OCI-LY1 (cell line): Measurements from ENCODE around the gene RSBN1L.

Source experiments
- H2AFZ ChIP-seq: fragments of 200-600 bp; sonication (generic), shearing (Covaris generic); 2 replicates; pipeline ENCODE4 v1.6.0; 2014; ENCODE audit warnings: antibody characterized with exemption, mild to moderate bottlenecking, low read length
- H3F3A ChIP-seq: fragments of 200-600 bp; sonication (generic), shearing (Covaris generic); 2 replicates; pipeline ENCODE4 v1.6.0; 2014; ENCODE audit warnings: mild to moderate bottlenecking, antibody characterized with exemption, low read length, moderate library complexity; ENCODE audit not compliant: insufficient read depth
- H3K27ac ChIP-seq: fragments of 200-600 bp; sonication (generic); 2 replicates; pipeline ENCODE4 v1.5.1; 2014; ENCODE audit warnings: low read length, mixed run types, mild to moderate bottlenecking, low read depth; ENCODE audit not compliant: poor library complexity, severe bottlenecking
- H3K27me3 ChIP-seq: fragments of 200-600 bp; sonication (generic); 2 replicates; pipeline ENCODE4 v1.6.0; 2014; ENCODE audit warnings: antibody characterized with exemption, mild to moderate bottlenecking, low read length, moderate library complexity; ENCODE audit not compliant: insufficient read depth
- H3K36me3 ChIP-seq: fragments of 200-600 bp; sonication (generic); 2 replicates; pipeline ENCODE4 v1.6.1; 2014; ENCODE audit warnings: mild to moderate bottlenecking, antibody characterized with exemption, low read length, moderate library complexity, mixed read lengths; ENCODE audit not compliant: insufficient read depth
- H3K4me1 ChIP-seq: fragments of 200-600 bp; sonication (generic); 2 replicates; pipeline ENCODE4 v1.5.1; 2014; ENCODE audit warnings: mild to moderate bottlenecking, low read length, moderate library complexity; ENCODE audit not compliant: insufficient read depth, severe bottlenecking
- H3K4me2 ChIP-seq: fragments of 200-600 bp; sonication (generic), shearing (Covaris generic); 2 replicates; pipeline ENCODE4 v1.6.1; 2014; ENCODE audit warnings: low read length
- H3K4me3 ChIP-seq: fragments of 200-600 bp; sonication (generic); 2 replicates; pipeline ENCODE4 v1.5.1; 2014; ENCODE audit warnings: low read length, low read depth, mild to moderate bottlenecking, mixed read lengths; ENCODE audit not compliant: poor library complexity, severe bottlenecking
- H3K79me2 ChIP-seq: fragments of 200-600 bp; shearing (Covaris generic); 2 replicates; pipeline ENCODE4 v1.6.1; 2016; ENCODE audit warnings: mixed run types, low read length, mixed read lengths; ENCODE audit not compliant: insufficient read depth
- H3K9ac ChIP-seq: fragments of 200-600 bp; sonication (generic), shearing (Covaris generic); 2 replicates; pipeline ENCODE4 v1.6.1; 2014; ENCODE audit warnings: mild to moderate bottlenecking, low read length, mixed read lengths
- H3K9me2 ChIP-seq: fragments of 200-600 bp; sonication (generic), shearing (Covaris generic); 2 replicates; pipeline ENCODE4 v1.6.1; 2014; ENCODE audit warnings: low read depth, mild to moderate bottlenecking, low read length, mixed read lengths
- H3K9me3 ChIP-seq: fragments of 200-600 bp; shearing (Covaris generic); 2 replicates; pipeline ENCODE4 v1.6.1; 2014; ENCODE audit warnings: low read length, mixed read lengths
- H4K20me1 ChIP-seq: fragments of 200-600 bp; sonication (generic), shearing (Covaris generic); 2 replicates; pipeline ENCODE4 v1.6.0; 2016; ENCODE audit warnings: mild to moderate bottlenecking, low read length; ENCODE audit not compliant: insufficient read depth
- EZH2 ChIP-seq: fragments of 200-600 bp; sonication (generic), shearing (Covaris generic); IDR thresholded peaks from 2 replicates; pipeline ENCODE4 v1.8.0; 2017; ENCODE audit warnings: borderline replicate concordance, mixed run types, mild to moderate bottlenecking, antibody characterized with exemption, low read length, moderate library complexity, mixed read lengths
- TF ChIP-seq, protein P1 (sequence below): fragments of 200-600 bp; sonication (generic), shearing (Covaris generic); IDR thresholded peaks from 2 replicates; pipeline ENCODE4 v1.5.1; 2017; ENCODE audit warnings: mild to moderate bottlenecking, antibody characterized with exemption, low read length, moderate library complexity, mixed read lengths

Gene RSBN1L

DNA sequence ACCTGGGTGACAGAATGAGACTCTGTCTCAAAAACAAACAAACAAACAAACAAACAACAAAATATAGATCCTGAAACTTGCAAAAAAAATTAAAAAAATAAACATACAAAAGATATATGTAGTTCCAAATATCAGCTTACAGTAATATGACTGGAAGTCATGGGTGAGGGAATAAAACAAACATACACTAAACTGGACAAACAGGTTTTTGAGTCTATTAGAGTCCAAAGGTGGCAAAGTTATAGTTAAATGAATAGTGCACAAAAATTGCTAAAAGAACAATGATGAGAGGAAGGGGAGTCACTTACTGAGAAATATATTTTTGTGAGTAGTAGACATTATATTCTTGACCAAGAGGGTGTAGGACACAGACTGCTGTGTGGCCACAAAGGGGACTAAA, 16.7 kb upstream of the RSBN1L start:
- Histone ChIP-seq H3K36me3 (peaks cover 43% of the 10 kb centered on the region), H3K9me2 (no peaks in the 10 kb centered on the region), H3K27me3 (no peaks in the 10 kb centered on the region), H3K4me1 (no peaks in the 10 kb centered on the region), H2AFZ (no peak overlapping the region), H3K4me3 (no peak overlapping the region), H3K4me2 (no peak overlapping the region), H3F3A (no peaks in the 10 kb centered on the region), H3K9me3 (no peaks in the 10 kb centered on the region), H3K9ac (no peak overlapping the region), H4K20me1 (no peaks in the 10 kb centered on the region), H3K79me2 (no peaks in the 10 kb centered on the region), H3K27ac (no peak overlapping the region)
- TF ChIP-seq, protein P1, sequence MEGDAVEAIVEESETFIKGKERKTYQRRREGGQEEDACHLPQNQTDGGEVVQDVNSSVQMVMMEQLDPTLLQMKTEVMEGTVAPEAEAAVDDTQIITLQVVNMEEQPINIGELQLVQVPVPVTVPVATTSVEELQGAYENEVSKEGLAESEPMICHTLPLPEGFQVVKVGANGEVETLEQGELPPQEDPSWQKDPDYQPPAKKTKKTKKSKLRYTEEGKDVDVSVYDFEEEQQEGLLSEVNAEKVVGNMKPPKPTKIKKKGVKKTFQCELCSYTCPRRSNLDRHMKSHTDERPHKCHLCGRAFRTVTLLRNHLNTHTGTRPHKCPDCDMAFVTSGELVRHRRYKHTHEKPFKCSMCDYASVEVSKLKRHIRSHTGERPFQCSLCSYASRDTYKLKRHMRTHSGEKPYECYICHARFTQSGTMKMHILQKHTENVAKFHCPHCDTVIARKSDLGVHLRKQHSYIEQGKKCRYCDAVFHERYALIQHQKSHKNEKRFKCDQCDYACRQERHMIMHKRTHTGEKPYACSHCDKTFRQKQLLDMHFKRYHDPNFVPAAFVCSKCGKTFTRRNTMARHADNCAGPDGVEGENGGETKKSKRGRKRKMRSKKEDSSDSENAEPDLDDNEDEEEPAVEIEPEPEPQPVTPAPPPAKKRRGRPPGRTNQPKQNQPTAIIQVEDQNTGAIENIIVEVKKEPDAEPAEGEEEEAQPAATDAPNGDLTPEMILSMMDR: no peak
- TF ChIP-seq EZH2: no peak

GRCh38 chr7:77680266-77680665, 16.0 kb upstream of the RSBN1L start:
- Histone ChIP-seq H3K36me3 (peaks cover 50% of the 10 kb centered on the region), H3K27me3 (no peaks in the 10 kb centered on the region), H3K79me2 (no peaks in the 10 kb centered on the region), H2AFZ (no peak overlapping the region), H3K4me1 (no peaks in the 10 kb centered on the region), H3K27ac (no peak overlapping the region), H3K9ac (no peak overlapping the region), H3K9me3 (no peaks in the 10 kb centered on the region), H3F3A (no peaks in the 10 kb centered on the region), H3K9me2 (no peaks in the 10 kb centered on the region), H4K20me1 (no peaks in the 10 kb centered on the region), H3K4me2 (no peak overlapping the region), H3K4me3 (no peak overlapping the region)
- TF ChIP-seq, protein P1: no peak
- TF ChIP-seq EZH2: no peak

GRCh38 chr7:77684030-77684429, 12.2 kb upstream of the RSBN1L start:
- TF ChIP-seq EZH2: no peak
- TF ChIP-seq, protein P1: no peak
- Histone ChIP-seq H3K4me1 (peaks cover 9% of the 10 kb centered on the region), H3K27ac (no peak overlapping the region), H3K79me2 (peaks cover 20% of the 10 kb centered on the region), H3K9me2 (no peaks in the 10 kb centered on the region), H3K4me2 (no peak overlapping the region), H3F3A (no peaks in the 10 kb centered on the region), H2AFZ (no peak overlapping the region), H3K27me3 (no peaks in the 10 kb centered on the region), H3K9ac (no peak overlapping the region), H4K20me1 (no peaks in the 10 kb centered on the region), H3K4me3 (no peak overlapping the region), H3K9me3 (no peaks in the 10 kb centered on the region), H3K36me3 (peaks cover 75% of the 10 kb centered on the region)
